Loucy (cell line): ENCODE data around the gene FNDC8.

ENCODE experiments used
- H2AFZ ChIP-seq: fragments of 200-600 bp; sonication (generic); 2 replicates; pipeline ENCODE4 v1.6.0; 2016; ENCODE audit warnings: antibody characterized with exemption, mild to moderate bottlenecking, low read length, moderate library complexity
- H3F3A ChIP-seq: fragments of 200-600 bp; 2 replicates; pipeline ENCODE4 v1.6.0; 2016; ENCODE audit warnings: antibody characterized with exemption, low read depth, mild to moderate bottlenecking
- H3K27me3 ChIP-seq: fragments of 200-600 bp; sonication (generic); 2 replicates; pipeline ENCODE4 v1.6.1; 2014; ENCODE audit warnings: low read length, mild to moderate bottlenecking; ENCODE audit not compliant: insufficient read depth, poor library complexity, severe bottlenecking
- H3K36me3 ChIP-seq: fragments of 200-600 bp; sonication (generic); 2 replicates; pipeline ENCODE4 v1.6.1; 2016; ENCODE audit warnings: low read length; ENCODE audit not compliant: insufficient read depth
- H3K4me1 ChIP-seq: fragments of 200-600 bp; sonication (generic); 2 replicates; pipeline ENCODE4 v1.5.1; 2014; ENCODE audit warnings: low read length, mild to moderate bottlenecking; ENCODE audit not compliant: insufficient read depth, poor library complexity, severe bottlenecking
- H3K4me2 ChIP-seq: fragments of 200-600 bp; sonication (generic); 2 replicates; pipeline ENCODE4 v1.6.0; 2014; ENCODE audit warnings: antibody characterized with exemption, low read length, low read depth, mild to moderate bottlenecking; ENCODE audit not compliant: poor library complexity, severe bottlenecking
- H3K4me3 ChIP-seq: fragments of 200-600 bp; sonication (generic); 2 replicates; pipeline ENCODE4 v1.5.1; 2014; ENCODE audit warnings: low read length, mild to moderate bottlenecking, mixed read lengths; ENCODE audit not compliant: poor library complexity, severe bottlenecking
- H3K79me2 ChIP-seq: fragments of 200-600 bp; sonication (generic); 2 replicates; pipeline ENCODE4 v1.6.1; 2014; ENCODE audit warnings: low read length; ENCODE audit not compliant: insufficient read depth
- H3K9ac ChIP-seq: fragments of 200-600 bp; sonication (generic); 2 replicates; pipeline ENCODE4 v1.6.0; 2014; ENCODE audit warnings: mild to moderate bottlenecking, low read depth, low read length, moderate library complexity; ENCODE audit not compliant: poor library complexity, severe bottlenecking
- H3K9me2 ChIP-seq: fragments of 200-600 bp; sonication (generic); replicated peaks from 2 replicates; pipeline ENCODE4 v1.6.1; 2016; ENCODE audit warnings: low read depth, low read length, mixed read lengths
- H3K9me3 ChIP-seq: fragments of 200-600 bp; sonication (generic); 2 replicates; pipeline ENCODE4 v1.6.1; 2014; ENCODE audit warnings: mild to moderate bottlenecking, antibody characterized with exemption, low read length, low read depth; ENCODE audit not compliant: insufficient read depth
- H4K20me1 ChIP-seq: fragments of 200-600 bp; sonication (generic); 2 replicates; pipeline ENCODE4 v1.6.0; 2014; ENCODE audit warnings: antibody characterized with exemption, low read length, mild to moderate bottlenecking; ENCODE audit not compliant: insufficient read depth, poor library complexity, severe bottlenecking
- CTCF ChIP-seq: fragments of 200-600 bp; sonication (generic); conservative IDR thresholded peaks from 2 replicates; pipeline ENCODE4 v1.5.1; 2014; ENCODE audit warnings: mild to moderate bottlenecking, antibody characterized with exemption, low read length
- EZH2phosphoT487 ChIP-seq: fragments of 200-600 bp; IDR thresholded peaks from 2 replicates; pipeline ENCODE4 v1.6.1; 2018; ENCODE audit warnings: antibody characterized with exemption, mild to moderate bottlenecking, moderate library complexity, borderline replicate concordance

FNDC8 gene

GRCh38 chr17:35160354-35161201, 39.2 kb downstream of the FNDC8 start:
- H3K9me2 ChIP-seq, result no peaks in the 10 kb centered on the region

GRCh38 chr17:35161281-35161761, 39.9 kb downstream of the FNDC8 start:
- peak overlapping the region; percentile 64 for H3K4me2 ChIP-seq
- TF ChIP-seq EZH2phosphoT487, result no peak
- TF ChIP-seq CTCF, result no peak
- H3K79me2 ChIP-seq, result no peaks in the 10 kb centered on the region
- H3K36me3 ChIP-seq, result no peaks in the 10 kb centered on the region
- no peaks in the 10 kb centered on the region for H3K9me3 ChIP-seq
- H4K20me1 ChIP-seq, result no peaks in the 10 kb centered on the region
- H3K4me3 ChIP-seq, result peak overlapping the region; percentile 43
- no peaks in the 10 kb centered on the region for H3K27me3 ChIP-seq
- H3F3A ChIP-seq, result no peaks in the 10 kb centered on the region
- peaks cover 22% of the 10 kb centered on the region for H3K4me1 ChIP-seq
- H2AFZ ChIP-seq, result no peak overlapping the region
- no peak overlapping the region for H3K9ac ChIP-seq
- H3K9me2 ChIP-seq, result no peaks in the 10 kb centered on the region

More at GRCh38 chr17:35160354-35161201, 39.2 kb downstream of the FNDC8 start:
- Histone ChIP-seq H3K9me3 (no peaks in the 10 kb centered on the region), H3K4me3 (peak overlapping the region; percentile 43), H3K79me2 (no peaks in the 10 kb centered on the region), H4K20me1 (no peaks in the 10 kb centered on the region), H3K9ac (no peak overlapping the region), H3F3A (no peaks in the 10 kb centered on the region), H3K27me3 (no peaks in the 10 kb centered on the region), H2AFZ (no peak overlapping the region), H3K4me2 (peak overlapping the region; percentile 64), H3K36me3 (no peaks in the 10 kb centered on the region), H3K4me1 (peaks cover 22% of the 10 kb centered on the region)
- TF ChIP-seq EZH2phosphoT487, result no peak

- Histone ChIP-seq H3K36me3 (no peaks in the 10 kb centered on the region), H2AFZ (no peak overlapping the region), H3K79me2 (no peaks in the 10 kb centered on the region), H3K4me1 (peaks cover 22% of the 10 kb centered on the region), H3K4me2 (no peak overlapping the region), H3F3A (no peaks in the 10 kb centered on the region), H3K27me3 (no peaks in the 10 kb centered on the region), H3K9ac (no peak overlapping the region), H3K9me3 (no peaks in the 10 kb centered on the region), H4K20me1 (no peaks in the 10 kb centered on the region), H3K4me3 (no peak overlapping the region), H3K9me2 (no peaks in the 10 kb centered on the region)
- TF ChIP-seq CTCF (no peak), EZH2phosphoT487 (no peak)
These were observed 41.3 kb downstream of the FNDC8 start for GRCh38 chr17:35162755-35163154.
